ENCODE results near the gene CDH4.

DNA sequence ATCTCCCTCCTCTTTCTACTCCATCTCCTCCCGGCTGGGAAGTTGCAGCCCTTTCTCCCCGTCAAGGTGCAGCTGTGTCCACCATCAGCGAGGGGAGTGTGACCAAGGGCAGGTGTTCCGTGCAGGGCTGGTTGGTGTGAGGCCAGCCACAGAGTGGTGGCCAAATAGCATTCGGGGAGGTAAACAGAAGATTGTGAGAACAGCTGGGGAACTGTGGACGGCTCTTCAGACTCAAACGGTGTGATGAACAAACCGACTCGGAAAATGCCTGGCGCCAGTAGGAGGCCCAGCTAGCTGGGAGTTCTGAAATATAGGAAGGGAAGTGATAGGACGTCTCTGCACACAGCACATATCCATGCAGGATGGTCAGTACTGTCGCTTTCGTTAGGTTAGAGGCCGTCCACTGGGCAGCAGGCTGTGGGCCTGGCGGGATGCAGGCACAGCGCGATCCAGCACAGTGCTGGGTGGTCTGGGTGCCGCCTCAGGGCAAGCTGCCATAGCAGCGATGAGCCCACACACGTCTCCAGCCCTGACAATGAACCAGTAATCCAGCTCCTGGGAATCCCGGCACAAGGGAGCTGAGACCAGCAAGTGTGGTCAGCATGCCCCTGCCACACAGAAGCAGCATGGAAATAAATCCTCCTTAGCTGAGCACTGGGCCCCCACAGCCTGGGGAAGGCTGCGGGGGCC lies 555.6 kb downstream of the CDH4 start:
- TF ChIP-seq CTCF (IDR thresholded peaks at IDR 0.05; ENCODE audit: insufficient read depth, low read length, poor library complexity, severe bottlenecking): no peak
- no peak for TF ChIP-seq EZH2phosphoT487 (conservative IDR thresholded peaks at IDR 0.05; ENCODE audit: low read length)
